GM18867 (cell line): ENCODE results near the gene PCDHGA6.
"Not testable (repeated sequence)": the region's sequence is repeated elsewhere in the genome, so short reads cannot be mapped to it uniquely, and the experiment has no call there.

Source experiments
- ATAC-seq: cut with Tn5 transposase; IDR thresholded peaks from one replicate; pipeline ENCODE4 v1.9.1; 2021; ENCODE audit warnings: mild to moderate bottlenecking, moderate library complexity; ENCODE audit not compliant: unreplicated experiment

Gene PCDHGA6

DNA sequence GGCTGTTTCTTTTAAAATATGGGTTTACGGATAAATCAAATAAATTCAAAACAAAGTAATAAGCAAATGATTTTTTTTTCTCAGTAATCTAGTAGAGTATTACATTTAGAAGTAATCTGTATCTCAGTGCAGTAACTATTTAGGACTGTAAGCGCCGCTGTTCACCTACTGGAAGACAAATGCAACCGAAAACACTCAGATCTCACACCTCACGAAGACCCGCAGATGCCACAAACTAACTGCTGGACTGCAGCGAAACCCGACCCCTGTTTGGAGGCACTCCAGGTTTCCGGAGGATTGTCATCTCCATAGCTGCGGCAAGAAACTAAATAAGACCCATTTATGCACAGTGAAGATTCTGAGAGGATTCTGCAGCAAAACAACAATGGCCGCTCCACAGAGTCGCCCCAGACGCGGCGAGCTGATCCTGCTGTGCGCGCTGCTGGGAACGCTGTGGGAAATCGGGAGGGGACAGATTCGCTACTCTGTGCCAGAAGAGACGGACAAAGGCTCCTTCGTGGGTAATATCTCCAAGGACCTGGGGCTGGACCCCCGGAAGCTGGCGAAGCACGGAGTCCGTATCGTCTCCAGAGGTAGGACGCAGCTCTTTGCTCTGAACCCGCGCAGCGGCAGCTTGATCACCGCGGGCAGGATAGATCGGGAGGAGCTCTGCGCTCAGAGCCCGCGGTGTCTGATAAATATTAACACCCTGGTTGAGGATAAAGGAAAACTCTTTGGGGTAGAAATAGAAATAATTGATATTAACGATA, 18.9 kb downstream of the PCDHGA6 start, which contains the start of gene PCDHGA8:
Gene PCDHGA8, plus strand, starts transcription at position 205 of the 770 bp plus-strand sequence. Its CDS starts 181 bp downstream, at position 386.
- no peak for ATAC-seq

- no peak for ATAC-seq
Observed at GRCh38 chr5:141393267-141393666, 19.6 kb downstream of the PCDHGA6 start.

- not testable (repeated sequence) for ATAC-seq
Observed at GRCh38 chr5:141394401-141395187, 20.9 kb downstream of the PCDHGA6 start.

- not testable (repeated sequence) for ATAC-seq
Observed at GRCh38 chr5:141397756-141398551, 24.3 kb downstream of the PCDHGA6 start, which contains the start of gene PCDHGB5. Gene PCDHGB5 (plus strand): TSS chr5:141397947. CDS start chr5:141398128, 181 bp downstream.

GRCh38 chr5:141398608-141399007, 24.9 kb downstream of the PCDHGA6 start:
- ATAC-seq = no peak

DNA sequence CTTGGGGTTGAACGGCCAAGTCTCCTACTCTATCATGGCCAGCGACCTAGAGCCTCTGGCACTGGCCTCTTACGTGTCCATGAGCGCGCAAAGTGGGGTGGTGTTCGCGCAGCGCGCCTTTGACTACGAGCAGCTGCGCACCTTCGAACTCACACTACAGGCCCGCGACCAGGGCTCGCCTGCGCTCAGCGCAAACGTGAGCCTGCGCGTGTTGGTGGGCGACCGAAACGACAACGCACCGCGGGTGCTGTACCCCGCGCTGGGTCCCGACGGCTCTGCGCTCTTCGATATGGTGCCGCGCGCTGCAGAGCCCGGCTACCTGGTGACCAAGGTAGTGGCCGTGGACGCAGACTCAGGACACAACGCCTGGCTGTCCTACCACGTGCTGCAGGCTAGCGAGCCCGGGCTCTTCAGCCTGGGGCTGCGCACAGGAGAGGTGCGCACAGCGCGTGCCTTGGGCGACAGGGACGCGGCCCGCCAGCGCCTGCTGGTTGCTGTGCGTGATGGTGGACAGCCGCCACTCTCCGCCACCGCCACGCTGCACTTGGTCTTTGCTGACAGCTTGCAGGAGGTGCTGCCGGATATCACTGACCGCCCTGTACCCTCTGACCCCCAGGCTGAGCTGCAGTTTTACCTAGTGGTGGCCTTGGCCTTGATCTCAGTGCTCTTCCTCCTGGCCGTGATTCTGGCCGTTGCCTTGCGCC, 26.0 kb downstream of the PCDHGA6 start:
- no peak for ATAC-seq

DNA sequence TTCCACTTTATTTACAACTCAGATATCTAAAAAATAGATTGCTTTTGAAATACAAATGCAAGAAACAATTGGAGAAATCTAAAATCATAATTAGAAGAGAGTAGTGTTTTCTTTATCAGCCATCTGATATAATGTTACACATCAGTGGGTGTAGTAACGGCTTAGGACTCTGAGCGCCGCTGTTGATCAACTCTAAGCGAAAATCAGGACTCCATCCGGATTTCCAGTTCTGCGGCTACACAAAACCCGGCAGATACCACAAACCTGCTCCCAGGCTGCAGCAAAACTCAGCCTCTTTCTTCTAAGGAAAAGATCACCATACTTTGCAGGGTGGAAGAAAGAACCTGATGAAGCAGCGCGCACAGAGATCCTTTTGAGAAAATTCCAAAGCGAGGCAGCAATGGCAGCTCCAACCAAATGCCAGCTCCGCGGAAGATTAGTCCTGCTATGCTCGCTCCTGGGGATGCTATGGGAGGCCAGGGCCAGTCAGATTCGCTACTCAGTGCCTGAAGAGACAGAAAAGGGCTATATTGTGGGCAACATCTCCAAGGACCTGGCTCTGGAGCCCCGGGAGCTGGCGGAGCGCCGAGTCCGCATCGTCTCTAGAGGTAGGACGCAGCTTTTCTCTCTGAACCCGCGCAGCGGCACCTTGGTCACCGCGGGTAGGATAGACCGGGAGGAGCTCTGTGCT, 29.0 kb downstream of the PCDHGA6 start, which contains the start of gene PCDHGA9:
Gene PCDHGA9, plus strand, starts transcription at position 226 of the 691 bp plus-strand sequence. Its CDS starts 175 bp downstream, at position 401.
- ATAC-seq = no peak

DNA sequence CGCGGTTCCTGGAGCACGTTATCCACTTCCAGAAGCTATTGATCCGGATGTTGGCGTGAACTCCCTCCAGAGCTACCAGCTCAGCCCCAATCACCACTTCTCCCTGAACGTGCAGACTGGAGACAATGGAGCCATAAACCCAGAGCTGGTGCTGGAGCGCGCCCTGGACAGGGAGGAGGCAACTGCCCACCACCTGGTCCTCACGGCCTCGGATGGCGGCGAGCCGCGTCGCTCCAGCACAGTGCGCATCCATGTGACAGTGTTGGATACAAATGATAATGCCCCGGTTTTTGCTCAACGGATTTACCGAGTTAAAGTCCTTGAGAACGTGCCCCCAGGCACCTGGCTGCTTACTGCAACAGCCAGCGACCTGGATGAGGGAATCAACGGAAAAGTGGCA, 29.7 kb downstream of the PCDHGA6 start:
- ATAC-seq = no peak

GRCh38 chr5:141407790-141408505, 34.3 kb downstream of the PCDHGA6 start, which contains the start of gene PCDHGB6:
Gene PCDHGB6 (plus strand): TSS chr5:141408021. CDS start chr5:141408203, 182 bp downstream.
- ATAC-seq = not testable (repeated sequence)

- ATAC-seq = no peak
Observed at GRCh38 chr5:141409598-141410306, 36.1 kb downstream of the PCDHGA6 start.

GRCh38 chr5:141411575-141411974, 37.9 kb downstream of the PCDHGA6 start:
- no peak for ATAC-seq

DNA sequence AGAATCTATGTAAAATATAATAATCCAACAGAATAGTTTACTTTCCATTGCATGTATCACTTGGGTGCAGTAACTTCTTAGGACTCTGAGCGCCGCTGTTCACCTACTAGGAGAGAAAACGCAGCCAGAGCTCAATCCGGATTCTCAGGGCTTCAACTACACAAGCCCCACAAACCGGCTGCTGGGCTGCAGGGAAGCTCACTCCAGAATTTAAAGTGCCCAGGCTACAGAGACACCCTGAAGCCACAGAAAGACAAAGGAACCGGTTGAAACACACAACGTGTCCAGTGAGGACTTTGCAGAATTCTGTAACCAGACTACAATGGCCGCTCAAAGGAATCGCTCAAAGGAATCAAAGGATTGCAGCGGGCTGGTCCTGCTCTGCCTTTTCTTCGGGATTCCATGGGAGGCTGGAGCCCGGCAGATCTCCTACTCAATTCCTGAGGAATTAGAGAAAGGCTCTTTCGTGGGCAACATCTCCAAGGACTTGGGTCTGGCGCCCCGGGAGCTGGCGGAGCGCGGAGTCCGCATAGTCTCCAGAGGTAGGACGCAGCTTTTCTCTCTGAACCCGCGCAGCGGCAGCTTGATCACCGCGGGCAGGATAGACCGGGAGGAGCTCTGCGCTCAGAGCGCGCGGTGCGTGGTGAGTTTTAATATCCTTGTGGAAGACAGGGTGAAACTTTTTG, 39.3 kb downstream of the PCDHGA6 start, which contains the start of gene PCDHGA10:
Gene PCDHGA10, plus strand, starts transcription at position 134 of the 686 bp plus-strand sequence. Its CDS starts 189 bp downstream, at position 323.
- peak; percentile 84 for ATAC-seq

- no peak for ATAC-seq
Observed at GRCh38 chr5:141413540-141414069, 39.9 kb downstream of the PCDHGA6 start.

DNA sequence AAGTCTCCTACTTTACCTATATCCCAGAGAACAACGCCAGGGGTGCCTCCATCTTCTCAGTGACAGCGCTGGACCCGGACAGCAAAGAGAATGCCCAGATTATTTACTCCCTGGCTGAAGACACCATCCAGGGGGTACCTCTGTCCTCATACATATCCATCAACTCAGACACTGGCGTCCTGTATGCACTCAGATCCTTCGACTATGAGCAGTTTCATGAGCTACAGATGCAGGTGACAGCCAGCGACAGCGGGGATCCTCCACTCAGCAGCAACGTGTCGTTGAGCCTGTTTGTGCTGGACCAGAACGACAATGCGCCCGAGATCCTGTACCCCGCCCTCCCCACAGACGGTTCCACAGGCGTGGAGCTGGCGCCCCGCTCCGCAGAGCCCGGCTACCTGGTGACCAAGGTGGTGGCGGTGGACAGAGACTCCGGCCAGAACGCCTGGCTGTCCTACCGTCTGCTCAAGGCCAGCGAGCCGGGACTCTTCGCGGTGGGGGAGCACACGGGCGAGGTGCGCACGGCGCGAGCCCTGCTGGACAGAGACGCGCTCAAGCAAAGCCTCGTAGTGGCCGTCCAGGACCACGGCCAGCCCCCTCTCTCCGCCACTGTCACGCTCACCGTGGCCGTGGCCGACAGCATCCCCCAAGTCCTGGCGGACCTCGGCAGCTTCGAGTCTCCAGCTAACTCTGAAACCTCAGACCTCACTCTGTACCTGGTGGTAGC, 41.0 kb downstream of the PCDHGA6 start:
- not testable (repeated sequence) for ATAC-seq

DNA sequence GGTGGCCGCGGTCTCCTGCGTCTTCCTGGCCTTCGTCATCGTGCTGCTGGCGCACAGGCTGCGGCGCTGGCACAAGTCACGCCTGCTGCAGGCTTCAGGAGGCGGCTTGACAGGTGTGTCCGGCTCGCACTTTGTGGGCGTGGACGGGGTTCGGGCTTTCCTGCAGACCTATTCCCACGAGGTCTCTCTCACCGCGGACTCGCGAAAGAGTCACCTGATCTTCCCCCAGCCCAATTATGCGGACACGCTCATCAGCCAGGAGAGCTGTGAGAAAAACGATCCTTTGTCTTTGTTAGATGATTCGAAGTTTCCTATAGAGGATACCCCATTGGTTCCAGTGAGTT, 41.6 kb downstream of the PCDHGA6 start:
- ATAC-seq = not testable (repeated sequence)

DNA sequence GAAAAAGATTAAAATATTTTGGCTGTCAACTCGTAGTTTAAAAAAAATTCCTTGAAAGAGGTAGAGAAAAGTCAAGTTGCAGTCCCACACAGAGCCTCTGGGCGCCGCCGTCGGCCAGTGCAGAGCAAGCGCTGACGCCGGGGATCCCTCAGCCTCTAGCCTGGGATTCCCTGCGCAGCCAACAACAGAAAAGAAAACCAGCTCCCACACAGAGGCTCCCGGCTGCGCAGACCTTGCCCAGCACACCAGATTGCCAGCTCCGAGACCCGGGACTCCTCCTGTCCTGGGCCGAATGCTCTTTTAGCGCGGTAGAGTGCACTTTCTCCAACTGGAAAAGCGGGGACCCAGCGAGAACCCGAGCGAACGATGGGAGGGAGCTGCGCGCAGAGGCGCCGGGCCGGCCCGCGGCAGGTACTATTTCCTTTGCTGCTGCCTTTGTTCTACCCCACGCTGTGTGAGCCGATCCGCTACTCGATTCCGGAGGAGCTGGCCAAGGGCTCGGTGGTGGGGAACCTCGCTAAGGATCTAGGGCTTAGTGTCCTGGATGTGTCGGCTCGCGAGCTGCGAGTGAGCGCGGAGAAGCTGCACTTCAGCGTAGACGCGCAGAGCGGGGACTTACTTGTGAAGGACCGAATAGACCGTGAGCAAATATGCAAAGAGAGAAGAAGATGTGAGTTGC, 43.9 kb downstream of the PCDHGA6 start, which contains the start of gene PCDHGB7:
Gene PCDHGB7, plus strand, starts transcription at position 184 of the 679 bp plus-strand sequence. Its CDS starts 183 bp downstream, at position 367.
- peak; percentile 57 for ATAC-seq
